EH (cell line): ENCODE data around the gene PAXIP1.
A peak's percentile ranks its signal among the peaks of the same experiment; 100 is the strongest.
"Not testable (repeated sequence)": the region's sequence is repeated elsewhere in the genome, so short reads cannot be mapped to it uniquely, and the experiment has no call there.

Experiments used
- DNase-seq: peaks from one replicate; pipeline ENCODE4 v3.0.0-alpha.2; 2015; ENCODE audit warnings: low read depth

PAXIP1 gene, protein sequence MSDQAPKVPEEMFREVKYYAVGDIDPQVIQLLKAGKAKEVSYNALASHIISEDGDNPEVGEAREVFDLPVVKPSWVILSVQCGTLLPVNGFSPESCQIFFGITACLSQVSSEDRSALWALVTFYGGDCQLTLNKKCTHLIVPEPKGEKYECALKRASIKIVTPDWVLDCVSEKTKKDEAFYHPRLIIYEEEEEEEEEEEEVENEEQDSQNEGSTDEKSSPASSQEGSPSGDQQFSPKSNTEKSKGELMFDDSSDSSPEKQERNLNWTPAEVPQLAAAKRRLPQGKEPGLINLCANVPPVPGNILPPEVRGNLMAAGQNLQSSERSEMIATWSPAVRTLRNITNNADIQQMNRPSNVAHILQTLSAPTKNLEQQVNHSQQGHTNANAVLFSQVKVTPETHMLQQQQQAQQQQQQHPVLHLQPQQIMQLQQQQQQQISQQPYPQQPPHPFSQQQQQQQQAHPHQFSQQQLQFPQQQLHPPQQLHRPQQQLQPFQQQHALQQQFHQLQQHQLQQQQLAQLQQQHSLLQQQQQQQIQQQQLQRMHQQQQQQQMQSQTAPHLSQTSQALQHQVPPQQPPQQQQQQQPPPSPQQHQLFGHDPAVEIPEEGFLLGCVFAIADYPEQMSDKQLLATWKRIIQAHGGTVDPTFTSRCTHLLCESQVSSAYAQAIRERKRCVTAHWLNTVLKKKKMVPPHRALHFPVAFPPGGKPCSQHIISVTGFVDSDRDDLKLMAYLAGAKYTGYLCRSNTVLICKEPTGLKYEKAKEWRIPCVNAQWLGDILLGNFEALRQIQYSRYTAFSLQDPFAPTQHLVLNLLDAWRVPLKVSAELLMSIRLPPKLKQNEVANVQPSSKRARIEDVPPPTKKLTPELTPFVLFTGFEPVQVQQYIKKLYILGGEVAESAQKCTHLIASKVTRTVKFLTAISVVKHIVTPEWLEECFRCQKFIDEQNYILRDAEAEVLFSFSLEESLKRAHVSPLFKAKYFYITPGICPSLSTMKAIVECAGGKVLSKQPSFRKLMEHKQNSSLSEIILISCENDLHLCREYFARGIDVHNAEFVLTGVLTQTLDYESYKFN

DNA sequence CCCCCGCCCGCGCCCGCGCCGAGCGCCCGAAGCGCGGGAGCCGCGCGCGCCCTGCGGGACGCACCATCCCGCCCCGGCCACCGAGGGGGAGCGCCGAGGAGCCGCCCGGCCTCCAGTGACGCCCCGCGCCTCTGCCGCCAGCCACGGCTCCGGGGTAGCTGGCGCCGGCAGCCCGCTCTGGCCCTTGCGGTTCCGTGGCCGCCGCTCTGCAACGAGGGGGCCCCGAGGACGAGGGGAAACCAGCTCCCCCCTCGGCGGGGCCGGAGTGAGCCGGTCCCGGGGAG, at the start of gene PAXIP1:
Gene PAXIP1, minus strand, starts transcription at position 33 of the 284 bp plus-strand sequence. CDS start 195 bp downstream, outside the sequence.
- peak; percentile 52 for DNase-seq

DNA sequence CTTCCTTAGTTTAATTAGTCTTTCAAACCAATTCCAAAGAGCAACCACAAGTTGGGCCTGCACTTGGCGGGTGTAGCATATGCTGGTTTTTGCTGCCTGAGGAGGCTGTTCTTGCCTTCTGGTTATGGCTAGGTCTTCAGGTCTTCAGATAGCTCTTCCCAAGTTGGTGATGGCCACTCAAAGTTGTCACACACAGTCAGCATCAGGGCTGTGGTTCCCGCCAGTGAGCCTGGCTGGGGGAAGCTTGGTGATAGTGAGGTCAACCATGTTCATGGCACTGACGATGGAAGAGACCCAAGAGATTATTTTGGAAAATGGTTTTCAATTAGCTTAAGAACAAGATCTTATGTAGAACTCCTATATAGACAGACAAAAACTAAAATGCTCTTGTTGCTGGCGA, 48.4 kb upstream of the PAXIP1 start:
- DNase-seq: no peak

DNA sequence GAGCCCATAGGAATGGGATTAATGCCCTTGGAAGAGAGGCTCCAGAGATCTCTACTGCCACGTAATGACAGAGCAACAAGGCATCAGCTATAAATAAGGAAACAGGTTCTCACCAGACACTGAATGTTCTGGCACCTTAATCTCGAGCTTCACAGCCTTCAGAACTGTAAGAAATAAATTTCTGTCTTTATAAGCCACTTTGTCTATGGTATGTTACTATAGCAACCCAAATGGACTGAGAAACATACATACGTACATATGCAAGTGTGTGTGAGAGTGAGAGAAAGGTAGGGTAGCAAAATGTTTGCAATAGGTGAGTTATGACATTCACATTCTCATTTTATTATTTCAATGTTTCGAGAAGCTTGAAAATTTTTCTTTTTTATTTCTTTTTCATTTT, 45.1 kb upstream of the PAXIP1 start:
- DNase-seq: no peak

DNA sequence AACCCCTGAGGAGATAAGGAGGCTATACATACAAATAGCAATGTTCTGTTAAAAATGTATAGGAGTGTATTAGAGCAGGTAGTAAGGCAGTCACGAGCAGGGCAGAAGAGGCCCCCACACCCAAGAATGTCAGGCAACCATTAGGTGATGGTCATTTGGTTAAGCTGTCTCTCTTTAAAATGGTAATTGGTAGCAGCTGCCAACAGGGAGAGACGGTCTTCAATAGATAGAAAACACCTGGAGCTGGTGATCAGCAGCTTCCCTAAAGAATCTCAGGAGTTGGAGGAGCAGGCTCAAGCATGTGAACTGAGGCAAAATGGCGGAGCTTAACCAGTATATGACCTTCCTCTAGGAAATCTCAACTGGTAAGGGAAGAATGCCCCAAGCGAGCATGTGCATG, 40.8 kb upstream of the PAXIP1 start:
- no peak for DNase-seq

DNA sequence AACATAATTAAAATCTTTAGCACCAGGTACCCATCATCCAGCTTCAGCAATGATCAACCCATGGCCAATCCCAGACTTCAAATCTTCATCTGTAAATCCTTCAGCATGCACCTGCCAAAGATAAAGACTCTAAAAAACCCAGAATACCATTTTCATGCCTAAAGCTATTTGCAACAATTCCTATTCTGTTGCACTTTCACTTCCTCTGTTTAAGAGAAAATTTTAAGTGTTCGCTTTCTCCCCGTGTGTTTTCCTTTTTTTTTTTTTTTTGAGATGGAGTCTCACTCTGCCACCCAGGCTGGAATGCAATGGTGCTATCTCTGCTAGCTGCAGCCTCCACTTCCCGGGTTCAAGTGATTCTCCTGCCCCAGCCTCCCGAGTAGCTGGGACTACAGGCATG, 35.4 kb upstream of the PAXIP1 start:
- DNase-seq: no peak

DNA sequence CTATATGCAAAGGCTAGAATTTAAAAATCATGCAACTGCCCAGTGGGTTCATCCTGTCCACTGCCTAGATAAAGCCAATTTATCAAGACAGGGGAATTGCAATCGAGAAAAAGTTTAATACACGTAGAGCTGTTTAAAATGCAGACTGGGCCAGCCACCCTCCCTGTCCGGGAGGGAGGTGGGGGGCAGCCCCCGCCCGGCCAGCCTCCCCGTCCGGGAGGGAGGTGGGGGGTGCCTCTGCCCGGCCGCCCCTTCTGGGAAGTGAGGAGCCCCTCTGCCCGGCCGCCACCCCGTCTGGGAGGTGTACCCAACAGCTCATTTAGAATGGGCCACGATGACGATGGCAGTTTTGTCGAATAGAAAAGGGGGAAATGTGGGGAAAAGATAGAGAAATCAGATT, 31.6 kb upstream of the PAXIP1 start:
- not testable (repeated sequence) for DNase-seq

DNA sequence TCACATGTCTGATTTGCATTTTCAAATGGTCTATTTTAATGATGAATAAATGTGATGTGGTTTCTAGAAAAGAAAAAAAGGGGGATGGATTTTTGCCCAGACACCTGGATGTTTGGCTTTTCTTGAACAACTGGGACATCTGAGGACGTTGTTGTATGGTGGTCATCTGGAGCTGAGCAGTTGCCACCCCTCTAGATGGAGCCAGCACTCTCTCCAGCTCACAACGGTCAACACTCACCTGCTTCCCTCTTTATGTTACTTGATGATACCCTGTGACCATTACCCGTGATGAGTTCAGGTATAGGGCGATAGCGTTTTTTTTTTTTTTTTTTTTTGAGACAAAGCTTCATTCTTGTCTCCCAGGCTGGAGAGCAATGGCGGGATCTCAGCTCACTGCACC, 30.1 kb upstream of the PAXIP1 start:
- no peak for DNase-seq

DNA sequence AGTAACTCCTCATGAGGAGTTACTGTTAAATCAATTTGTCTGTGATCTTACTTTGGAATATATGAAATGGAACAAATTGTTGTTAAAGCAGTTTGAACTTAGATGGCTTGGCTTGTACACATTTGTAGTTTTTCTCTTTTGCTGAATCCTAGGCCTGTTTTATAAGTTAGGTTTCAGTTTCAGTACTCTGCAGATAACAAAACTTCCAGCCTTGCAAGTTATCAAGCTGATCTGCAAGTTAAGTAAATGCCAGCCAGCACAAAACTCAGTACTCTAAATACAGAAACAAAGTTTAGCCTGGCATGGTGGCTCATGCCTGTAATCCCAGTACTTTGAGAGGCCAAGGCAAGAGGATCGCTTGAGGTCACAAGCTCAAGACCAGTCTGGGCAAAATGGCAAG, 25.0 kb upstream of the PAXIP1 start:
- no peak for DNase-seq

DNA sequence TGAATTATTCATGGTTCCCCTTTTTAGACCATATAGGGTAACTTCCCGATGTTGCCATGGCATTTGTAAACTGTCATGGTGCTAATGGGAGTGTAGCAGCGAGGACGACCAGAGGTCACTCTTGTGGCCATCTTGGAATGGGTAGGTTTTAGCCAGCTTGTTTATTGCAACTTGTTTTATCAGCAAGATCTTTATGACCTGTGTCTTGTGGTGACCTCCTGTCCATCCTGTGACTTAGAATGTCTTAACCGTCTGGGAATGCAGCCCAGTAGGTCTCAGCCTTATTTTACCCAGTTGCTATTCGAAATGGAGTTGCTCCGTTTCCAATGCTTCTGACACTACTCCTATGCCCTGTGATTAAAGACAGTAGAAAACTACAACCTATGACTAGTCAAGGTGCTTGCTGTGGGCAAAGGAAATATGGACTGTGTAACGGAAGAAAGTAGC, 18.8 kb upstream of the PAXIP1 start:
- DNase-seq: peak; percentile 8

DNA sequence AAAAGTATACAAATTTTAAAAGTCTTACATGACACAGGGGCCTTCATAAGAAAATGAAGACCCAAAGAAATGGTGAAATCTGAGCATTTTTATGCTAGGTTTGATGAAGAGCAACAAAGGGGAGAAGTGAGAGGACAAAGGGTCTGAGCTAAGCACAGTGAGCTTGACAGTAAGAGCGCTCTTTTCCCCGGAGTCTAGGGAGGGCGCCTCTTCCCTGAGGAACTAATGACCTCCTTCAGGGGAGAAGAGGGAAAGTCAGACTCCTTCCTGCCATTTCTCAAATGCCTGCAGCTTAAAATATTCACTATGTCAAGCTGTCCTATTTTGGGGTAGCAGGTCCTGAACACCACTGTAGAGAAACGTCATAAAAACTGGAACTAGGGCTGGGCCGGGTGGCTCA, 18.1 kb upstream of the PAXIP1 start:
- no peak for DNase-seq

DNA sequence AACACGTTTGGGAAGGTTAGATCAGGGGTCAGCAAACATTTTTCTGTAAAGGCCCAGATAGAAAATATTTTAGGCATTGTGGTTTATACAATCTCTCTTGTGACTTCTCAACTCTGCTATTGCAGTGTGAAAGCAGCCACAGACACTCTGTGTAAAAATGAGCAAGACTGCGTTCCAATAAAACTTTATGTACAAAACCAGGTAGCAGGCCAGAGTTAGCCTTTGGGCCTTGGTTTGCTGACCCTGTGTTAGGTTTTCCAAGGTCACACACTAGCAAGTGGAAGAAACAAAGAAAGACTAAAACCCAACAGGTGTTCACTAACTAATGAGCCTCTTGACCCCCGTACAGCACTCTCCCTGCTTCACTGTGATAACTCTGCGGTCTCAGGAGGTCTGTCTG, 14.9 kb upstream of the PAXIP1 start:
- DNase-seq: no peak

DNA sequence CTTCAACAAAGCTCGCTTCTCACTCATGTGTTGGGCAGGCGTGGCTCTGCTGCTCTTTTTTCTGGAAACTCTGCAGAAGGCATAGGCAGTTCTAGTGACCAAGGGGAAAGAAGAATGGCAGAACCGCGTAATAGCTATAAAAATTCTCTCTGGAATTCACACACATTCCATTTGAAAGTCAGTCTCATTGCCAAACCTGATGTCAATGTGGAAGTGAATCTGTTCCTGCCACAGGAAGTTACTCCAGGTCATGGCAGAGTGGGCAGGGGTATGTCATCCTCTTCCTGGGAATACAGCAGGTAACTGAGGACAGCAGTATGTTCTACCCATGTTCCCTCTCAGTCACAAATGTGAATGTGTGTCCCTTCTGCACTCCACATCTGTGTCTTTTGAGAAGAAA, 8.2 kb upstream of the PAXIP1 start:
- peak; percentile 35 for DNase-seq

DNA sequence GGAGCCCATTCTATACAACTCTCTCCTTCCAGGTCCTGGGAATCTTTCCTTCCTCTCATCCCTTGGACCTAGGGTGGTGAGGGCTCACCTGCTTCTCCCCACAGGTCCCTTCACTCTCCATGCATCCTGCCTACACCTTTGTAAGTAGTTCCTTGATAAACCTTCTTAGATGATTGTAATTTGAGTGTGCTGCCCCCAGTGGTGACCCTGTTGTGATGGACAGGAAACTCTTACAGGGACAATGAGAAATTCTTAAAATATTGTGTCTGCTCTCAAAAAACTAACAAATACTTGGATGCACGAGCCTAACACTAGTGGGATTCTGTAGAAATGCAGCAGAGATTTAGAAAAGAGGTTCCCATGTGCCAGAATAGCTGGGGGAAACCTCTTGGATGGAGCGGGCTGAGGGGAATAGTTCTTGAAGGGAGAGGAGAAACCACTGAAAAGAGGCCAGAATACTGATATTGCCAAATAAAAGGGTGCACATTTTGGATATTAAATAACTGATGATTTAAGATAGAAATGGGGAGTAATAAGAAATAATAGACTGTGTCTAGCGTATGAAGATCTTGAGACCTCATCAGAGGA, 6.7 kb upstream of the PAXIP1 start:
- DNase-seq: peak; percentile 4

DNA sequence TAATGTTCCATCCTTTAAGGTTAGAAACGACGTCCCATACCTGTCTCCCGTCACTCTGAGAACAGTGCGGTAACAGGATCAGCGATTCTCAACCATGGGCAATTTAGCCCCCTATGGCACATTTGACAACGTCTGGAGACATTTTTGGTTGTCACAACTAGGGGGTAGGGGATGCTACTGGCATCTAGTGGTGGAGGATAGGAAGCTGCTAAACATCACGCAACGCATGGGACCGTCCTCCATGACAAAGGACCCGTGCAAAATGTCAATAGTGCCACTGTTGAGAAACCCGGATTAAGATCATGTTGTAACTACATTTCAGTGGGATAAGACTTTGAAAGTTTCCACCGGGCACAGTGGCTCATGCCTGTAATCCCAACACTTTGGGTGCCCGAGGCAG, 5.0 kb upstream of the PAXIP1 start:
- DNase-seq: peak; percentile 26

DNA sequence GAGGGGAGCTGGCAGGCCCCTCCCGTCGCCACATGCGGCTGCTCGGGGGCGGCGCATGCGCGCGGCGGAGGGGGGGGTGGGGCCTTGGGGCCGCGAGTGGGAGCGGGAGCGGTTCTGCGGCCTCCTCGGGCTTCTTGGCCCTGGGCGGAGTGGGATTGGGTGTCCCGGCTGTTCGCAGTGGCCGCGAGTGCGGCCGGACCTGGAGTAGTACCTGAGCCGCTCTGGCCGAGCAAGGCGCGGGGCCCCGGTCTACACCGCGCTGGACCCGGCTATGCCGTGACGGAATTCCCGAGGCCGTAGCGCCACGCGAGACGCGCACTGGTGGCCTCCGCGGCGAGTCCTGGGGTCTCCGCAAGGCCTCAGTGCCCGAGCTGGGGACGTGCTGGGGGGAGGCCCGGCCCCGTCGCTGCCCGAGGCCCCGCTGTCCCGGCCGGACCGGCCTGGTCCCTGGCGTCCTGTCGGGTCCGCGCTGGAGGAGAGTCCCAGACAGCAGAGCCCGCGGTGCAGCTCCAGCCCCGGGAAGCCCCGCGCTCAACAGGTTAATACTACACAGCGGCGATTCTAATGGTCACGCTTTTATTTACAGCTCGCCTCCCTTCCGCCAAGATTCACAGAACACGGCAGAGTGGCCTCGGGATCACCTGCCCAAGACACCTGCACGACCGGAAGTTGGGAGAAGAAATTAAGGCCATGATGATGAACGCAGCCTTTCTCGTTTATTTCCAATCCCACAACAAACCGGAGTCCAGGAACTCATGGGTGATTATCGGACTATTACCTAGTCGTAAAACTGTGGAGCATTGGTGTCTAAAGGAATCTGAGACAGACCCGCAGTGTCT, 671 bp upstream of the PAXIP1 start:
- peak; percentile 82 for DNase-seq

DNA sequence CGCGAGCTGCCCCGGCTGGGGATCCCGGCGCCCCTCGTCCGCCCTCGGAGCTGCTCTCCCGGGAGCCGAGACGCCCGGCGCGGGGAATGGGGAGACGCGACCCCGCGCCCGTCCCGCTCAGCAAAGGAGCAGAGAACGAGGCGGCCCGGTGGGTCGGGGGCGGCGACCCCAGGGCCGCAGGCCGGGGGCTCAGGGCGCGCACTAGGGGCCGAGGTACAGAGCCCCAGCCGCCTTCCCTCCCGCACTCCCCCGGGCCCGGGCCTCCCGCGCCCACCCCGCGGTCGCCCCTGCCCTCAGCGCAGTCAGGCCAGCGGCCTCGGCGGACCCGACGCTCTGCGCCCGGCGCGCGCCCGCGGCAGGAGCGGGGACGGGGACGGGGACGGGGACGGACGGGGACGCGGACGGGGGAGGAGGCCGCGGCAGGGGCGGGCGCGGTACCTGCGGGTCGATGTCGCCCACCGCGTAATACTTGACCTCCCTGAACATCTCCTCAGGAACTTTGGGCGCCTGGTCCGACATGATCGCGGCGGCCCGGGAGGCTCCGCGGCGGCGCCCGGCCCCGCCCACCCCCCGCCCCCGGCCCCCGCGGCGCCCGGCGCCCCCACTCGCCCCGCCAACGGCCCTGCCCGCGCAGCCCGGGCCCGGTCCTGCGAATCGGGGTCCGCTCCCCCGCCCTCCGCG, 373 bp downstream of the PAXIP1 start:
- DNase-seq: peak; percentile 36

DNA sequence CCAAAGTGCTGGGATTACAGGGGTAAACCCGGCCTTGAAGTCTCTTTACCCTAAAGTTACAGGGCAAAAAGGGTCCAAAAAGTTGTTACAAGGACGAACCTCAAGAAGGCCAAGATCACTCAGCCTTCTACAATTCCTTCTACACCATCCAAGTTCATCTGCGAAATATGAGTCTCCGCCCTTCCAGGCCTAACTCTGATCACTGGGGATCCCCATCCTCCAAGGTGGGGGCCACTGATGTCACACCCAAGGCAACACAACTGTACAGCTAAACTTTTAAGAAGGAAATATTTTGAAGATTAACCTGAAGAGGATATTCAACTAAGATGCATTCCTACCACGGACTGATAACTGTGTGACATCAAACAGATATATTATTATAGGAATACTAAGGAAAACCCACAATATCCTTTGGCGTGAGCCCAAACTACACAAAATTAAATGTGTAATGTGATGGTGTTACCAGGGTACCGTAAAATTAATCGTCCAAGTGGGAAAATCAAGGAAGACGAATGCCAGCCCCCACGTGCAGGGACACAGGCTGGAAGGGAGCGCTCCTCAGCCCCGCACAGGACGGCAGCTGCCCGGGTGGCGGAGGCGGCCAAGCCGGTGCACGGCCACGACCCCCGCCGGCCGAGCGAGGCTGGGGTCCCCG, 1.0 kb downstream of the PAXIP1 start:
- peak; percentile 5 for DNase-seq

DNA sequence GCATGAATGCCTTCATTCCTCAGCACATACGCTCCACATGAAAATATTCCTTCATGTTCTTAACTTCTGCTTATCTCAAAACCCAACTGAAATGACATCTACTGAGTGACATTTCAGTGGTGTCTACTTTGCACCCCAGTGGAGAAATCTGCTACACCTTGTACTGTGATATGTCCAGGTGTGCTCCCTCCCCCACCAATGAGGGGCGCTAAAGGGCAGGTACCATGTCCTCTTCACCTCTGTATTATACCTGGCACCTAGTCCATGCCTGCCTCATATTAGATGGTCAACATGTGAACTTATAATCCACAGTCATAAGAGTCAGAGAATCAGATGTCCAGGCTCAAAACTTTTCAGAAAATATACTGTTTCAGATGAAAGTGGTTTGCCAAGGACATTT, 2.1 kb downstream of the PAXIP1 start:
- DNase-seq: no peak

DNA sequence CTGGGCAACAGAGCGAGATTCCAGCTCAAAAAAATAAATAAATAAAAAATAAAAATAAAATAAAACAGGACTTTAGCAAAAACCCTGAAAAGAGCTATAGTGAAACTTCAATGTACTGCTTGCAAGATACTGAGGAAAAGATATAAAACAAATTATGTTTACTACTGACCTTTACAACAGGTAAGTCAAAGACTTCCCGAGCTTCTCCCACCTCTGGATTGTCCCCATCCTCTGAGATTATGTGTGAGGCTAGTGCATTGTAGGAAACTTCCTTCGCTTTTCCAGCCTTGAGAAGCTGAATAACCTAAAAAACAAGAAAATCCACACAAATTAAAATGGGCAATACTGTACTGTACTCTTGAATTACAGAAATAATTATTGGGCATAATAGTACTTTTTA, 4.4 kb downstream of the PAXIP1 start:
- DNase-seq: no peak

DNA sequence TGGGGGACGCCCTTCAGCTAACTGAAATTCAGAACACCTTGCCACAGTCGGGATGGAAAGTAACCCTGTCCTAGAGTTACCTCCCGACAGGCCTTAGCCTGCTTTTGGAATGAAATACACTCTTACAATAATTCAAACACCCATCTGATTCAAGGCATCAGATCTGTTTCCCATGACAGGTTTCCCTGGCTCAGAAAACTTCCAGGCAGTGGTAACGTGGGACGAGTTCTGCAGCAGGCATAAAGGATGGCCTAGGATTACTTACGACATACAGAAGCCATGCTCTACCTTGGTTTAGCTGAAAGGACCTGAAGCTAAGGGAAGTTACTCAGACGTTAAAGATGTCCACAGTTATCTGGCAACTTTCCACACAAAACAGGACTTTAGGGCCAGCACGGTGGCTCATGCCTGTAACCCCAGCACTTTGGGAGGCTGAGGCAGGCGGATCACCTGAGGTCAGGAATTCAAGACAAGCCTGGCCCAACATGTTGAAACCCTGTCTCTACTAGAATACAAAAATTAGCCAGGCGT, 5.0 kb downstream of the PAXIP1 start:
- no peak for DNase-seq
